SK-N-SH (cell line): ENCODE data around the gene KCTD11.

Source experiments
- CHD2 ChIP-seq: fragments of 150-350 bp; IDR thresholded peaks from 2 replicates; pipeline ENCODE4 v1.6.1; 2018; ENCODE audit warnings: low read length; ENCODE audit not compliant: partially characterized antibody
- CTCF ChIP-seq: fragments of 200-600 bp; sonication (generic); IDR thresholded peaks from 2 replicates; pipeline ENCODE4 v1.6.1; 2017; ENCODE audit warnings: antibody characterized with exemption, mild to moderate bottlenecking, moderate library complexity
- EP300 ChIP-seq, 2 experiments: IDR thresholded peaks; 2 replicates each; pipeline versions ENCODE4 v1.4.0 to v1.6.1; 2012; ENCODE audit warnings: borderline replicate concordance in 1 of 2, low read depth in 1 of 2, low read length in 1 of 2
- RCOR1 ChIP-seq: fragments of 150-350 bp; IDR thresholded peaks from 2 replicates; pipeline ENCODE4 v1.6.1; 2017; ENCODE audit warnings: antibody characterized with exemption, low read length
- RFX5 ChIP-seq: IDR thresholded peaks from 2 replicates; pipeline ENCODE4 v1.6.1; 2012; ENCODE audit warnings: mild to moderate bottlenecking, improper control_type of control experiment, low read length

GRCh38 chr17:7383742-7384488, 32.0 kb downstream of the KCTD11 start:
- TF ChIP-seq CTCF (no peak), CHD2 (no peak), EP300 (IDR thresholded peaks at IDR 0.05; ENCODE audit: borderline replicate concordance in 1 of 2, low read depth in 1 of 2, low read length in 1 of 2) (no peak), RFX5 (no peak), RCOR1 (no peak)
